Gastrocnemius medialis (tissue), 4 donors: ENCODE results near the gene DUSP14. TPM values are rescaled to one million over a fixed set of nuclear protein-coding genes. Genes with fewer than 3 reads are reported as not detected.

Experiments
- ATAC-seq, 2 donors: fragments of 150-250 bp; one replicate each; pipeline ENCODE4 v1.9.1; 2016
- DNase-seq, 2 donors: peaks; one replicate each; pipeline ENCODE4 v3.0.0-alpha.2; 2019
- H3K27ac ChIP-seq, 4 donors: fragments of 200-600 bp; sonication (generic); 1 replicate in 1 of 4; 2 replicates in 3 of 4; pipeline ENCODE4 v1.5.1; 2016 to 2018; ENCODE audit warnings: mild to moderate bottlenecking in 2 of 4, moderate library complexity in 1 of 4
- H3K27me3 ChIP-seq, 3 donors: fragments of 200-600 bp; sonication (generic) in 2 of 3; 1 replicate in 1 of 3; 2 replicates in 2 of 3; pipeline versions ENCODE4 v1.5.1 to v1.6.0; 2016 to 2019; ENCODE audit warnings: mild to moderate bottlenecking in 1 of 3, moderate library complexity in 1 of 3
- H3K36me3 ChIP-seq, 2 donors: fragments of 200-600 bp; sonication (generic) in 1 of 2; one replicate each; pipeline ENCODE4 v1.5.1; 2017 to 2018
- H3K4me1 ChIP-seq, 2 donors: fragments of 200-600 bp; sonication (generic) in 1 of 2; one replicate each; pipeline ENCODE4 v1.5.1; 2016 to 2017; ENCODE audit warnings: mild to moderate bottlenecking in 2 of 2
- H3K4me3 ChIP-seq, 4 donors: fragments of 200-600 bp; sonication (generic) in 3 of 4; 1 replicate in 1 of 4; 2 replicates in 3 of 4; pipeline ENCODE4 v1.5.1; 2016 to 2019; ENCODE audit warnings: mild to moderate bottlenecking in 2 of 4
- H3K9me3 ChIP-seq, 3 donors: fragments of 200-600 bp; sonication (generic) in 2 of 3; 1 replicate in 1 of 3; 2 replicates in 2 of 3; pipeline ENCODE4 v1.5.1; 2016 to 2019
- POLR2A ChIP-seq, 2 donors: fragments of 450-650 bp; IDR thresholded peaks; one replicate each; pipeline ENCODE4 v1.6.1; 2017; ENCODE audit warnings: antibody characterized with exemption in 2 of 2, mild to moderate bottlenecking in 2 of 2, moderate library complexity in 2 of 2
- in situ Hi-C, 4 donors: fragments of 200-750 bp; cut with MboI; loops; one replicate each; pipeline versions ENCODE4 v1.15.0 to v1.8.0; 2017; ENCODE audit warnings: low sequenced_read_pairs in 4 of 4
- intact Hi-C: fragments of 100-400 bp; cut with DNase I; formaldehyde crosslinking; loops from one replicate; pipeline ENCODE4 v1.15.1; 2023; ENCODE audit warnings: low total_unique reads
- total RNA-seq, 4 donors: library from RNA; depleted of rRNA; stranded (reverse); fragments of >200 nt; gene quantifications; one replicate each; pipeline versions ENCODE4 v1.1.0 to v1.2.3, GENCODE V29; 2016
- TF ChIP-seq, protein P1 (sequence below), 5 experiments: fragments of 450-650 bp in 3 of 5; fragments of 200-600 bp in 2 of 5; sonication (generic) in 2 of 5; IDR thresholded peaks in 4 of 5; conservative IDR thresholded peaks in 1 of 5; 1 replicate in 4 of 5; 2 replicates in 1 of 5; pipeline ENCODE4 v1.5.1; 2016 to 2019; ENCODE audit warnings: antibody characterized with exemption in 5 of 5, mild to moderate bottlenecking in 3 of 5, moderate library complexity in 3 of 5

Gene DUSP14
- total RNA-seq, 4 donors from 2014 or later: 10.2 to 15.1 (median 11.3) TPM

DNA sequence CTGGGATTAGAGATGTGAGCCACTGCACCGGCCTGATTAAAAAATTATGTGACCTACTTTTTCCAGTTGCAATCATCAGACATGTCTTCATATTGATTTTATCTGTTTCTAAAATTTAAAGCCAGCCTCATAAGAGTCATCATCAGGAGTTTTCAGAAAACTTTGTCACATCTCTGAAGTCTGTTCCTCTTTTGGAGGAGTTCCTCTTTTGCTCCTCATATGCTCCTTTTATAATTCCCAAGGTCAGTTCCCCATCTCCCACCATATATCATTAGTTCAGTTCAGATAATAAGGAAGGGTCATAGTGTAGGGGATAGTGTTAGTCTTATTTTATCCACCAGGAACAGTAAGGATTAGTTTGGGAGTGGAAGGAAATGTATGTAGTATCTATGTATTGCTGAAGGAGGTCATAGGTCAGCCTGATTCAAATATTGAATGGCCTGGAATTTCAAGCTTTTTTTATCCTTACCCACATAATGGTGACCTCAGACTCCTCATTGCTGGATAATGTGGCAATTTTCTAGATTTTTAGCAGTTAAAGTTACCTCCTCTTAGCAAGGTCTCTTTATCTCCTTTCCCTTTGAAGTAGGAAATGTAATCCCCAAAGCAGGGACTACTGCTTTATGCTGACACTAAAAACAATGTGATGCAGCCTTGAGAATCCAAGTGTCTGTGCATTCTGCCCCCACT is 13.8 kb upstream of the DUSP14 start:
- H3K4me1 ChIP-seq: peaks cover 13 to 17% of the 10 kb centered on the region in 2 donors
- peak overlapping the region in 3 of 4 donors; percentile 1 to 53 (median 28) for H3K27ac ChIP-seq
- no peaks in the 10 kb centered on the region for H3K27me3 ChIP-seq
- DNase-seq (no peak), ATAC-seq (no peak)
- H3K36me3 ChIP-seq: peaks cover 2 to 76% of the 10 kb centered on the region in 2 donors
- intact Hi-C loops: no loop called here
- H3K4me3 ChIP-seq: no peak overlapping the region
- TF ChIP-seq, protein P1, sequence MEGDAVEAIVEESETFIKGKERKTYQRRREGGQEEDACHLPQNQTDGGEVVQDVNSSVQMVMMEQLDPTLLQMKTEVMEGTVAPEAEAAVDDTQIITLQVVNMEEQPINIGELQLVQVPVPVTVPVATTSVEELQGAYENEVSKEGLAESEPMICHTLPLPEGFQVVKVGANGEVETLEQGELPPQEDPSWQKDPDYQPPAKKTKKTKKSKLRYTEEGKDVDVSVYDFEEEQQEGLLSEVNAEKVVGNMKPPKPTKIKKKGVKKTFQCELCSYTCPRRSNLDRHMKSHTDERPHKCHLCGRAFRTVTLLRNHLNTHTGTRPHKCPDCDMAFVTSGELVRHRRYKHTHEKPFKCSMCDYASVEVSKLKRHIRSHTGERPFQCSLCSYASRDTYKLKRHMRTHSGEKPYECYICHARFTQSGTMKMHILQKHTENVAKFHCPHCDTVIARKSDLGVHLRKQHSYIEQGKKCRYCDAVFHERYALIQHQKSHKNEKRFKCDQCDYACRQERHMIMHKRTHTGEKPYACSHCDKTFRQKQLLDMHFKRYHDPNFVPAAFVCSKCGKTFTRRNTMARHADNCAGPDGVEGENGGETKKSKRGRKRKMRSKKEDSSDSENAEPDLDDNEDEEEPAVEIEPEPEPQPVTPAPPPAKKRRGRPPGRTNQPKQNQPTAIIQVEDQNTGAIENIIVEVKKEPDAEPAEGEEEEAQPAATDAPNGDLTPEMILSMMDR (IDR thresholded peaks at IDR 0.05 in 4 of 5, conservative IDR thresholded peaks at IDR 0.05 in 1 of 5): no peak
- TF ChIP-seq POLR2A (IDR thresholded peaks at IDR 0.05): no peak
- H3K9me3 ChIP-seq: no peaks in the 10 kb centered on the region
- in situ Hi-C loops: no loop called here

DNA sequence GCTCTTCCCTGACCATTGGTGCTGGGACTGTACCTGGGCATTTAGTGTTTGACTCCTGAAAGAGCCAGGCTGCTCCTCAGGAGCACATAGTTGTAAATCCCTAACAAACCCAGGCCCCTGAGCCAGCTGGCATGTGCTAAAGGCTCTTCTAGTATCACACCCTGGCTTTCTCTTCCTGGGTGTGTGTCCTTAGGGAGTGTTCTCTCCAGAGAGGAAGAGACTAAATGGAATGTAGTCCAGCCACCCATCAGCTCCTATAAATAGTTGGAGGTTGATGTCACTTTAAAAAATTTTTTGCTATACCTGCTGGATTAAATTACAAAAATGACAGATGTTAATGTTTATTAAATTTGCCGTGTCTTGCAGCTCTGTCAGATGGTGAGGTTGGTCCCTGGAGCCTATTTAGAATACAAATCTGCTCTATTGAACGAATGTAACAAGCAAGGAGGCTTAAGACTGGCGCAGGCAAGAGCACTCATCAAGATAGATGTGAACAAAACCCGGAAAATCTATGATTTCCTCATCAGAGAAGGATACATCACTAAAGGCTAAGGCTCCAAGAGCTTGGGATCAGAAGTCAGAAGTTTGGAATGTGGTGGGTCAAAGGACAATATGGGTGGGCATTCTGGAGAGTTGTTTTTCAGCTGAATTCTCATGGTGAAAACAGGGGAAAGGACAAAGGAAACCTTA is 13.1 kb upstream of the DUSP14 start:
- TF ChIP-seq POLR2A (IDR thresholded peaks at IDR 0.05): no peak
- TF ChIP-seq, protein P1 (IDR thresholded peaks at IDR 0.05 in 4 of 5, conservative IDR thresholded peaks at IDR 0.05 in 1 of 5): no peak
- Histone ChIP-seq H3K9me3 (no peaks in the 10 kb centered on the region), H3K4me3 (no peak overlapping the region), H3K4me1 (peaks cover 13 to 17% of the 10 kb centered on the region in 2 donors), H3K36me3 (peaks cover 0 to 69% of the 10 kb centered on the region in 2 donors), H3K27me3 (no peaks in the 10 kb centered on the region), H3K27ac (peak overlapping the region in 3 of 4 donors; percentile 4 to 53 (median 28))
- intact Hi-C loops (no loop called here), in situ Hi-C loops (no loop called here)
- peak; percentile 40 to 64 for DNase-seq
- ATAC-seq: peak; percentile 65 to 89

DNA sequence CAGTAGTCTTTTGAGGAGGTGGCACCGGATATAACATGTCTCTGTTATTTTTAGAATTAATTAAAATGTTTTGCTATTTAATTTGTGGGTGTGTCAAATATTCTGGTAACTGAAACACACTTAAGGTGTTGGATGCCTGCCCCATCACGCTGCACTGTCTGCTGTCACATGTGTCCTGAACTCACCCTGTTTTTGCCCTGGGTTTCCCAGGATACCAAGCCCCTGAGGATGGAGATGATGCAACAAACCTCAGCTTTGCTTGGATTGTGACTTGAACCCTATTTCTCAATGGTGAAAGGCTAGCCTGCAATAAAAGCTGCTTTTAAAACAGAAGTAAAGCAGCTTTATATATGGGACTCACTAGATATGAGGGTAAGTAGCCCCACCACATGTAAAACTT is 11.5 kb upstream of the DUSP14 start:
- no peaks in the 10 kb centered on the region for H3K9me3 ChIP-seq

DNA sequence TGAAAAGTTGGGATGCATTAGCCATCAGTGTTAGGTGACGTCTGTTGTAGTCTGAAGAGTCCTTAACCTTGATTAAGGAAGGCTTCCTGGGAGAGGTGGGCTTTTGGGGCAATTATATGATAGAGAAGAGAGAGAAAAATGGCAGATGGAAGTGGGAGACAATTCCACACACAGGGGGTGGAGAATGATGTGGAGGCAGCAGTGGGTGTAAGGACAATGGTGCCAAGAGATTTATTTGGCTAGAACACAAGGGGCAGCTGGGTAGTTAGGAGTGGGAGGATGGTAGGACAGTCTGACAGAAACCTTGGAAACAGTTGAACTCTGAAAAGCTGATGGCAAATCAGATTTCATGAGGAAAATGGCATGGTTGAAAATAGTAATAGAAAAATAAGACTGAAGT is 10.7 kb upstream of the DUSP14 start:
- ATAC-seq (no peak), DNase-seq (no peak)
- intact Hi-C loops (no loop called here), in situ Hi-C loops (no loop called here)
- Histone ChIP-seq H3K9me3 (no peaks in the 10 kb centered on the region), H3K27me3 (no peaks in the 10 kb centered on the region), H3K36me3 (peaks cover 0 to 46% of the 10 kb centered on the region in 2 donors), H3K4me3 (no peak overlapping the region), H3K27ac (no peak overlapping the region), H3K4me1 (peaks cover 21 to 22% of the 10 kb centered on the region in 2 donors)
- no peak for TF ChIP-seq POLR2A (IDR thresholded peaks at IDR 0.05)
- TF ChIP-seq, protein P1 (IDR thresholded peaks at IDR 0.05 in 4 of 5, conservative IDR thresholded peaks at IDR 0.05 in 1 of 5): no peak

More for the DNA sequence above, 11.5 kb upstream of the DUSP14 start:
- Histone ChIP-seq H3K27me3 (no peaks in the 10 kb centered on the region), H3K4me3 (no peak overlapping the region), H3K4me1 (peaks cover 17 to 18% of the 10 kb centered on the region in 2 donors), H3K27ac (peak overlapping the region in 2 of 4 donors; percentile 3 to 25), H3K36me3 (peaks cover 0 to 54% of the 10 kb centered on the region in 2 donors)
- ATAC-seq (peak; percentile 54 to 71), DNase-seq (peak; percentile 27 to 67)
- intact Hi-C loops (no loop called here), in situ Hi-C loops (no loop called here)
- TF ChIP-seq, protein P1 (IDR thresholded peaks at IDR 0.05 in 4 of 5, conservative IDR thresholded peaks at IDR 0.05 in 1 of 5): no peak
- no peak for TF ChIP-seq POLR2A (IDR thresholded peaks at IDR 0.05)
